Ectodermal cell (in vitro differentiated cells): ENCODE results near the gene ZNF518B. TPM values are rescaled to one million over a fixed set of nuclear protein-coding genes. Genes with fewer than 3 reads are reported as not detected.

Experiments used
- H3K27ac ChIP-seq: 2 replicates; pipeline ENCODE4 v1.7.0; 2013; ENCODE audit warnings: mild to moderate bottlenecking, low read depth, low read length; ENCODE audit not compliant: insufficient read depth, poor library complexity, severe bottlenecking
- H3K27me3 ChIP-seq: 2 replicates; pipeline ENCODE4 v1.7.0; 2013; ENCODE audit warnings: mild to moderate bottlenecking, low read length; ENCODE audit not compliant: insufficient read depth, control insufficient read depth, poor library complexity, severe bottlenecking
- H3K36me3 ChIP-seq: one replicate; pipeline ENCODE4 v1.7.0; 2013; ENCODE audit warnings: low read length; ENCODE audit not compliant: control insufficient read depth, insufficient read depth
- H3K4me1 ChIP-seq: one replicate; pipeline ENCODE4 v1.7.0; 2013; ENCODE audit warnings: low read length; ENCODE audit not compliant: control insufficient read depth, insufficient read depth
- H3K4me3 ChIP-seq: 2 replicates; pipeline ENCODE4 v1.7.0; 2013; ENCODE audit warnings: low read depth, low read length, control low read depth; ENCODE audit not compliant: insufficient read depth
- H3K9me3 ChIP-seq: 2 replicates; pipeline ENCODE4 v1.7.0; 2013; ENCODE audit warnings: mild to moderate bottlenecking, low read length, moderate library complexity; ENCODE audit not compliant: control insufficient read depth
- WGBS, 2 experiments: methylation state at CpG; one replicate each; pipeline ENCODE4 v1.1.7; 2013; ENCODE audit warnings: missing lambda C conversion rate in 2 of 2; 5-methylcytosine and 5-hydroxymethylcytosine counted together
- polyA plus RNA-seq, 4 experiments: library from polyadenylated mRNA; stranded (reverse); fragments of 50-300 nt; gene quantifications; one replicate each; pipeline ENCODE4 v1.2.3, GENCODE V29; 2013

Gene ZNF518B
- polyA plus RNA-seq (2013, experiment 1 of 4): 47.1 TPM
- 50.1 TPM for polyA plus RNA-seq (2013, experiment 2 of 4)
- 39.9 TPM for polyA plus RNA-seq (2013, experiment 3 of 4)
- 38.1 TPM for polyA plus RNA-seq (2013, experiment 4 of 4)

DNA sequence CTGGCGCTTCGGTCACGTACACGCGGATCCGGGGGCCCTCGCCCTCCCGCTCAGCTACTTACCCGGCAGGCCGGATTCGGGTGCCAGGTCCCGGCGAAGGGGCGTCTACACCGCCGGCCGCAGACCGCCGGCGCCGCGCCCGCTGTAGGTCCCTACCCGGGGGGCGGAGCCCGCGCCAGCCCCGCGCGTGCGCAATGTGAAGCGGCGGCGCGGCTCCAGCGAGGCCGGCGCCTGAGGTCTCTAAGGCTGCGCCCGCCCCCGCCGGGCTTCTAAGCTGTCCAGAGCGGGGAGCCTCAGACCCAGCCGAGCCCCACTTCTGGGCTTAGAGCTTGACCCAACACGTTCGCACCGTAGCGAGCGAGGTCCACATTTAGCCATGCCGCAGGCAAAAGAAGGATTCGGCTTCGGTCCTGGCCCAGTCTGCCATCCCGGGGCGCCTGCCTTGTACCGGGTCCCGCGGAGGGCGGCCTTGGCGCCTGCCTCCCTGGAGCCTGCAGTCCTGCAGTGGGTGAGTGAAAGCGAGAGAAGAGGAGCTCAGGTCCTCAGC is at the start of gene ZNF518B:
Gene ZNF518B, minus strand, starts transcription at position 172 of the 547 bp plus-strand sequence. CDS start 11,098 bp downstream, outside the sequence.
- H3K4me1 ChIP-seq: peaks cover 7% of the 10 kb centered on the region
- peak within 1 kb of the TSS; percentile 56 for H3K4me3 ChIP-seq
- H3K27ac ChIP-seq: no peak within 1 kb of the TSS
- H3K36me3 ChIP-seq: peaks cover 15% of the 10 kb centered on the region
- 3% methylated on average over 60 of the region's 60 CpGs for WGBS, 2 experiments
- H3K27me3 ChIP-seq: peaks cover 53% of the 10 kb centered on the region
- H3K9me3 ChIP-seq: no peaks in the 10 kb centered on the region

DNA sequence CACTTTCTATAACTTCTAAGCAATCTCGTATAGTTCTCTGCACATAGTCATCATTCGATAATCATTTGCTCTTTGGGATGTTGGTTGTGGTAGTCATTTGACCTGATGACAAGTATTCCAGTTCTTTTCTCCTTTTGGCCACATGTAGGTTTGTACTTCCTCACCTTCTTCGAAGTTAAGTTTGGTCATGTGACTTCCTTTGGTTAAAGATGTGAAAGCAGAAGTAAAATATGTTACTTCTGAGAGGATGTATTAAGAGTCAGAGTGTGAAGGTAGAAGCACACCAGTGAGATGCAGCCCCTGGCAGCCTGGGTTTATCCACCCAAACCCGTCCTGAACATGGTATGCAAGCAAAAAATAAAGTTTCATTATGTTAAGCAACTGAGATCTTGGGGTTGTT is 48.9 kb upstream of the ZNF518B start:
- peaks cover 4% of the 10 kb centered on the region for H3K4me1 ChIP-seq
- no peak overlapping the region for H3K27ac ChIP-seq
- 92 to 96% methylated on average over 4 of the region's 4 CpGs for WGBS, 2 experiments
- H3K4me3 ChIP-seq: no peak overlapping the region
- no peaks in the 10 kb centered on the region for H3K27me3 ChIP-seq
- H3K9me3 ChIP-seq: no peaks in the 10 kb centered on the region
- no peaks in the 10 kb centered on the region for H3K36me3 ChIP-seq

- no peaks in the 10 kb centered on the region for H3K9me3 ChIP-seq
- peaks cover 9% of the 10 kb centered on the region for H3K4me1 ChIP-seq
- 83% methylated on average over 4 to 5 of the region's 5 CpGs for WGBS, 2 experiments
- H3K27me3 ChIP-seq: no peaks in the 10 kb centered on the region
- H3K36me3 ChIP-seq: no peaks in the 10 kb centered on the region
- no peak overlapping the region for H3K4me3 ChIP-seq
- H3K27ac ChIP-seq: no peak overlapping the region
Measured at GRCh38 chr4:10504570-10505179, 47.4 kb upstream of the ZNF518B start.

DNA sequence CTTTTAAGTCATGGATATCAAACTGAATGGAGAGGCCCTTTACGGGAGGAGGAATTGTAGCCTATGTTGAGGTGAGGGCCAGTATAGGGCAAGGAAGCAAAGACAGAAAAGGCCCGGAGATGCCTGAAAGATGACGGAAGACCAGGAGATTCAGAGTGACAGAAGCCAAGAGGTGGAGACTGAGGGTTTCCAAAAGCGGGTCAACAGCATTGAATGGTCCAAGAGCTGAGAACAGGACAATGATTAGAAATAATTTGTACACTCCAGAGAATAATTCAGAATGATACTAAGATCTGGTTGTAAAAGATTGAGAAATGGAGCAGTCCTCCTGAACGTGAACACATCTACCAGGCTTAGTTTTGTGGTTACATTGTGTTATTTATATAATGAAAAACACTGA is 45.5 kb upstream of the ZNF518B start:
- Histone ChIP-seq H3K4me3 (no peak overlapping the region), H3K36me3 (no peaks in the 10 kb centered on the region), H3K27ac (no peak overlapping the region), H3K27me3 (no peaks in the 10 kb centered on the region), H3K9me3 (no peaks in the 10 kb centered on the region), H3K4me1 (peaks cover 9% of the 10 kb centered on the region)
- 96 to 97% methylated on average over 5 of the region's 5 CpGs for WGBS, 2 experiments

DNA sequence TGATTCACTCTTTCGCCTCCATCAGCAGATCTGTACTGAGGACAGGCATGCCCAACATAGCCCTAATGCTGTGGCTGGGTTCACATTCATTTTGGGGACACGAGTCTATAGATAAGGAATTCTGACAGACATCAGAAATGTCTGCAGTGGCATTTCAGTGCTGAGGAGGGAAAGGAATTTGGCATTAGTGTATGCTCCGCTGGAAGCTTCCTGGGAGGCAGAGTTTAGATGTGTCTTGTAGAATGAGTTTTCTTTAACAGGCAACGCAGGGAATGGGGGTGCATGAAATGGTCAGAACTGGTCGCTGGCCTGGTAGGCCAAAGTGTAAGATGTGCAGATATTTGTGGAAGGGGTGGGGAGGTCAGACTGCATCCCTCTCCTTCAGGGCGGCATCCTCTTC is 43.5 kb upstream of the ZNF518B start:
- no peaks in the 10 kb centered on the region for H3K9me3 ChIP-seq
- no peak overlapping the region for H3K27ac ChIP-seq
- no peaks in the 10 kb centered on the region for H3K36me3 ChIP-seq
- H3K4me3 ChIP-seq: no peak overlapping the region
- H3K27me3 ChIP-seq: no peaks in the 10 kb centered on the region
- 80 to 81% methylated on average over 6 of the region's 6 CpGs for WGBS, 2 experiments
- peaks cover 21% of the 10 kb centered on the region for H3K4me1 ChIP-seq

GRCh38 chr4:10496200-10496599 is 39.0 kb upstream of the ZNF518B start:
- 0 to 2% methylated on average over 4 of the region's 4 CpGs for WGBS, 2 experiments
- H3K9me3 ChIP-seq: no peaks in the 10 kb centered on the region
- no peak overlapping the region for H3K4me3 ChIP-seq
- H3K27ac ChIP-seq: no peak overlapping the region
- H3K36me3 ChIP-seq: no peaks in the 10 kb centered on the region
- H3K27me3 ChIP-seq: no peaks in the 10 kb centered on the region
- peaks cover 19% of the 10 kb centered on the region for H3K4me1 ChIP-seq

DNA sequence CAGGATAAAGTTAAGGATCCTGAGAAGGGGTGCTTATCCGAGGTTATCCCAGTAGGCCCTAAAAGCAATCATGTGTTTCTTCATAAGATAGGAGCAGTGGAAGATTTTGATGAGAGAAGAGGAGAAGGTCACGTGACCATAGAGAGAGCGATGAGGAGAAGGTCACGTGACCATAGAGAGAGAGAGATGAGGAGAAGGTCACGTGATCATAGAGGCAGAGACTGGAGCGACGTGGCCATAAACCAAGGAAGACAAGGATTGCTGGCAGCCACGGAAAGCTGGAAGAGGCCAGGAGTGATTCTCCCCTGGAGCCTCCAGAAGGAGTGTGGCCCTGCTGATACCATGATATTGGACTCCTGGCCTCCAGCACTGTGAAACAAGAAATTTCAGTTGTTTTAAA is 38.4 kb upstream of the ZNF518B start:
- WGBS, 2 experiments: 57 to 60% methylated on average over 8 of the region's 8 CpGs
- Histone ChIP-seq H3K4me3 (no peak overlapping the region), H3K4me1 (peaks cover 13% of the 10 kb centered on the region), H3K36me3 (no peaks in the 10 kb centered on the region), H3K27me3 (no peaks in the 10 kb centered on the region), H3K9me3 (no peaks in the 10 kb centered on the region), H3K27ac (no peak overlapping the region)

DNA sequence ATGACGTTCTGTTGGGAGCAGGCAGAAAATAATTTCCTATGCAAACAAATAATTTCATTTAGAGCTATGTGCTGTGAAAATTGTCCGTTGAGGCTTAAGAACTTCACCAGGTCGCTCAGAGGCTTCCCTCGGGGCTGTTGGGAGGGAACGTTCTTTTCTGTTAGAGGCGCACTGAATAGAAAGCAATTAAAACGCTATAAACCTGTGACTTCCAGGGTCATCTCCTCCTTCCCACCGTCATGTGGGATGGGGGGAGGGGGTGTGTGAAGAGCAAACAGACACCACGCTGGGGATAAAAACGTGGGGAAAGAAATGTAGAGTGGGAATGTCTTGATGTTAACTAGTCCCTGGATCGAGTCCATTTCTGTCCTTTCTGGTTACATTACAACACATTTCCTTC is 35.2 kb upstream of the ZNF518B start:
- Histone ChIP-seq H3K36me3 (no peaks in the 10 kb centered on the region), H3K9me3 (no peaks in the 10 kb centered on the region), H3K4me3 (no peak overlapping the region), H3K27me3 (no peaks in the 10 kb centered on the region), H3K27ac (no peak overlapping the region), H3K4me1 (peaks cover 10% of the 10 kb centered on the region)
- WGBS, 2 experiments: 70 to 74% methylated on average over 11 of the region's 11 CpGs

DNA sequence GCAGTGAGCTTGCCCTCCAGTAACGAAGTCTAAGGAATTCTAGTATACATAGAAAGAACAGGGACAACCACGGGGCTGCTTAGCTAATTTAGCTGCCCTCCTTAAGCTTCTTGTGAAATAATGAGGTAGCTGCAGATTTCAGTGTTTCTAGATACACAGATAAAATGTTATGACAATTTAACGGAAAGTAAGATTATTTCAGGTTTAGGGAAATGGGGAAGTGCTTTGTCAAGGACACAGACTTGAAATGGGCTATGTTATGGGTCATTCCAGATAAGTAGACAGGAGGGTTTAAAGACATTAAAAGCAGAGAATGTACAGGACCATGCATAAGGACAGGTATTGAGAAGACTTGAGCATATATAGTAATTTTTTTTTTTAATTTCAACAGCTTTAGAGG is 34.2 kb upstream of the ZNF518B start:
- Histone ChIP-seq H3K4me1 (no peaks in the 10 kb centered on the region), H3K27me3 (no peaks in the 10 kb centered on the region), H3K4me3 (no peak overlapping the region), H3K9me3 (no peaks in the 10 kb centered on the region), H3K36me3 (no peaks in the 10 kb centered on the region), H3K27ac (no peak overlapping the region)
- 93 to 97% methylated on average over 3 of the region's 3 CpGs for WGBS, 2 experiments

DNA sequence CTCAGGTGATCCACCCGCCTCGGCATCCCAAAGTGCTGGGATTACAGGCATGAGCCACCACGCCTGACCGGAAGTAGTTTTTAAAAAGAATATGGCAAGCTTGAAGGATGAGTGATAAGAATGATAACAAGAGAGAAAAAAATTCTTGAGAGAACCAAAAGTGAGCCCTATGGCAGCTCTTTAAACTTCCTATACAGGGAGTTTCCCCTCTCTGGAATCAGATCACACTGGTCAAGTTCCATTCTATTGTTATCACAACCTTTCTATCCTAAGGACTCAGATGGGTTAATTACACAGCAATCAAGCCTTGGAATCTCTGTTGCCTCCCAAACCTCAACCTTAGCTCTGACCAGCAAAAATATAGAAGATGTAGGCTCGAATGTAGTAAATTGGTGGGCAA is 33.8 kb upstream of the ZNF518B start:
- 94 to 96% methylated on average over 5 of the region's 5 CpGs for WGBS, 2 experiments
- no peaks in the 10 kb centered on the region for H3K27me3 ChIP-seq

More for the DNA sequence above, 33.8 kb upstream of the ZNF518B start:
- Histone ChIP-seq H3K9me3 (no peaks in the 10 kb centered on the region), H3K4me3 (no peak overlapping the region), H3K4me1 (no peaks in the 10 kb centered on the region), H3K27ac (no peak overlapping the region), H3K36me3 (no peaks in the 10 kb centered on the region)
